BLaER1 treated with 17β-estradiol and CSF1 and Interleukin-3, amounts not matched to agents 10 nM and 100 nM (cell line): ENCODE results near the gene ATP6V0A1.
A peak's percentile ranks its signal among the peaks of the same experiment; 100 is the strongest.

Source experiments
- H3K27ac ChIP-seq, 11 experiments: shearing (Covaris generic); formaldehyde crosslinking; 2 replicates each; pipeline ENCODE4 v1.8.1; 2022
- H3K27me3 ChIP-seq, 11 experiments: shearing (Covaris generic); formaldehyde crosslinking; 2 replicates each; pipeline ENCODE4 v1.8.1; 2022
- H3K36me3 ChIP-seq, 11 experiments: shearing (Covaris generic); formaldehyde crosslinking; 2 replicates each; pipeline ENCODE4 v1.8.1; 2022
- H3K4me1 ChIP-seq, 10 experiments: shearing (Covaris generic); formaldehyde crosslinking; 2 replicates each; pipeline ENCODE4 v1.8.1; 2022
- H3K4me2 ChIP-seq, 11 experiments: shearing (Covaris generic); formaldehyde crosslinking; 2 replicates each; pipeline ENCODE4 v1.8.1; 2022
- H3K4me3 ChIP-seq, 10 experiments: shearing (Covaris generic); formaldehyde crosslinking; 2 replicates each; pipeline ENCODE4 v1.8.1; 2022
- H3K9ac ChIP-seq, 11 experiments: shearing (Covaris generic); formaldehyde crosslinking; 2 replicates each; pipeline ENCODE4 v1.8.1; 2022
- H3K9me3 ChIP-seq, 11 experiments: shearing (Covaris generic); formaldehyde crosslinking; replicated peaks in 1 of 11; 2 replicates each; pipeline ENCODE4 v1.8.1; 2022
- H4K20me1 ChIP-seq, 11 experiments: shearing (Covaris generic); formaldehyde crosslinking; 2 replicates each; pipeline ENCODE4 v1.8.1; 2022
- Cebpa-rat ChIP-seq, 11 experiments: shearing (Covaris generic); IDR thresholded peaks; 2 replicates each; pipeline ENCODE4 v1.8.1; 2022

The ATP6V0A1 gene

GRCh38 chr17:42559075-42559474 is 100.4 kb downstream of the ATP6V0A1 start:
- H3K4me1 ChIP-seq: peaks cover 25 to 37% (median 35%) of the 10 kb centered on the region in 10 experiments
- H3K9ac ChIP-seq: peak overlapping the region in 4 of 11 experiments; percentile 6 to 47 (median 26); a peak in 5 of 22 replicates
- H3K9me3 ChIP-seq: no peaks in the 10 kb centered on the region
- H3K27me3 ChIP-seq: no peaks in the 10 kb centered on the region
- H3K4me3 ChIP-seq: no peak overlapping the region
- no peaks in the 10 kb centered on the region for H4K20me1 ChIP-seq
- no peak for TF ChIP-seq Cebpa-rat (IDR thresholded peaks at IDR 0.05)
- peaks cover 6 to 12% (median 8%) of the 10 kb centered on the region in 11 experiments; a peak in 21 of 22 replicates for H3K36me3 ChIP-seq
- no peak overlapping the region for H3K27ac ChIP-seq
- H3K4me2 ChIP-seq: no peak overlapping the region

GRCh38 chr17:42560246-42560645 is 101.6 kb downstream of the ATP6V0A1 start:
- no peaks in the 10 kb centered on the region for H4K20me1 ChIP-seq
- H3K4me1 ChIP-seq: peaks cover 22 to 46% (median 39%) of the 10 kb centered on the region in 10 experiments
- H3K9ac ChIP-seq: peak overlapping the region in 2 of 11 experiments; percentile 10 to 31; a peak in 1 of 22 replicates
- H3K4me3 ChIP-seq: no peak overlapping the region
- H3K27ac ChIP-seq: no peak overlapping the region
- peaks cover 17 to 24% (median 20%) of the 10 kb centered on the region in 11 experiments for H3K36me3 ChIP-seq
- H3K27me3 ChIP-seq: no peaks in the 10 kb centered on the region
- no peaks in the 10 kb centered on the region for H3K9me3 ChIP-seq
- no peak overlapping the region for H3K4me2 ChIP-seq
- no peak for TF ChIP-seq Cebpa-rat (IDR thresholded peaks at IDR 0.05)

- Histone ChIP-seq H3K9ac (peak within 1 kb of the TSS; percentile 90 to 98 (median 95)), H3K9me3 (no peaks in the 10 kb centered on the region), H3K36me3 (peaks cover 29 to 37% (median 34%) of the 10 kb centered on the region in 11 experiments), H3K4me1 (peaks cover 26 to 49% (median 44%) of the 10 kb centered on the region in 10 experiments), H3K27me3 (no peaks in the 10 kb centered on the region), H3K4me2 (peak within 1 kb of the TSS; percentile 94 to 100 (median 99)), H3K4me3 (peak within 1 kb of the TSS; percentile 80 to 97 (median 92)), H3K27ac (peak within 1 kb of the TSS; percentile 84 to 95 (median 90)), H4K20me1 (no peaks in the 10 kb centered on the region)
- TF ChIP-seq Cebpa-rat (IDR thresholded peaks at IDR 0.05): no peak
These were observed 103.3 kb downstream of the ATP6V0A1 start, which contains the start of gene COASY for GRCh38 chr17:42561897-42562387. COASY (plus strand) TSS chr17:42562148; CDS start chr17:42562623, 475 bp downstream.

GRCh38 chr17:42562388-42563142 is 103.9 kb downstream of the ATP6V0A1 start:
- H4K20me1 ChIP-seq: no peaks in the 10 kb centered on the region
- peak overlapping the region; percentile 84 to 95 (median 90) for H3K27ac ChIP-seq
- TF ChIP-seq Cebpa-rat (IDR thresholded peaks at IDR 0.05): no peak
- no peaks in the 10 kb centered on the region for H3K9me3 ChIP-seq
- no peaks in the 10 kb centered on the region for H3K27me3 ChIP-seq
- H3K4me3 ChIP-seq: peak overlapping the region; percentile 80 to 97 (median 92)
- peak overlapping the region; percentile 90 to 98 (median 95) for H3K9ac ChIP-seq
- peak overlapping the region; percentile 94 to 100 (median 99) for H3K4me2 ChIP-seq
- H3K36me3 ChIP-seq: peaks cover 29 to 37% (median 34%) of the 10 kb centered on the region in 11 experiments
- peaks cover 28 to 49% (median 45%) of the 10 kb centered on the region in 10 experiments for H3K4me1 ChIP-seq

- Histone ChIP-seq H3K27me3 (no peaks in the 10 kb centered on the region), H3K9ac (peak overlapping the region; percentile 90 to 98 (median 95)), H3K4me1 (peaks cover 33 to 53% (median 50%) of the 10 kb centered on the region in 10 experiments), H3K4me2 (peak overlapping the region; percentile 94 to 100 (median 99)), H3K4me3 (peak overlapping the region; percentile 80 to 97 (median 92)), H3K36me3 (peaks cover 30 to 37% (median 34%) of the 10 kb centered on the region in 11 experiments), H3K9me3 (no peaks in the 10 kb centered on the region), H3K27ac (peak overlapping the region; percentile 84 to 95 (median 90); a peak in 21 of 22 replicates), H4K20me1 (peaks cover 0 to under 1% (median 0%) of the 10 kb centered on the region in 11 experiments; a peak in 1 of 22 replicates)
- no peak for TF ChIP-seq Cebpa-rat (IDR thresholded peaks at IDR 0.05)
These were observed 104.4 kb downstream of the ATP6V0A1 start for GRCh38 chr17:42563143-42563509.

- no peak for TF ChIP-seq Cebpa-rat (IDR thresholded peaks at IDR 0.05)
- H3K4me1 ChIP-seq: peaks cover 34 to 57% (median 54%) of the 10 kb centered on the region in 10 experiments
- no peaks in the 10 kb centered on the region for H3K27me3 ChIP-seq
- H3K4me2 ChIP-seq: peak overlapping the region; percentile 94 to 100 (median 99)
- H3K9me3 ChIP-seq: no peaks in the 10 kb centered on the region
- H4K20me1 ChIP-seq: peaks cover 0 to 4% (median under 1%) of the 10 kb centered on the region in 11 experiments; a peak in 10 of 22 replicates
- peak overlapping the region in 9 of 11 experiments; percentile 84 to 95 (median 91); a peak in 16 of 22 replicates for H3K27ac ChIP-seq
- peaks cover 33 to 41% (median 37%) of the 10 kb centered on the region in 11 experiments for H3K36me3 ChIP-seq
- peak overlapping the region; percentile 80 to 97 (median 92); a peak in 19 of 20 replicates for H3K4me3 ChIP-seq
- H3K9ac ChIP-seq: peak overlapping the region; percentile 90 to 98 (median 95)
These were observed 104.9 kb downstream of the ATP6V0A1 start for GRCh38 chr17:42563543-42563942.

GRCh38 chr17:42563950-42564349 is 105.3 kb downstream of the ATP6V0A1 start:
- no peaks in the 10 kb centered on the region for H3K27me3 ChIP-seq
- no peak for TF ChIP-seq Cebpa-rat (IDR thresholded peaks at IDR 0.05)
- no peaks in the 10 kb centered on the region for H3K9me3 ChIP-seq
- peak overlapping the region; percentile 11 to 98 (median 95); a peak in 20 of 22 replicates for H3K9ac ChIP-seq
- H4K20me1 ChIP-seq: peaks cover 0 to 8% (median 5%) of the 10 kb centered on the region in 11 experiments; a peak in 11 of 22 replicates
- H3K4me3 ChIP-seq: peak overlapping the region in 9 of 10 experiments; percentile 84 to 97 (median 93); a peak in 13 of 20 replicates
- peaks cover 34 to 61% (median 58%) of the 10 kb centered on the region in 10 experiments for H3K4me1 ChIP-seq
- peaks cover 37 to 45% (median 41%) of the 10 kb centered on the region in 11 experiments for H3K36me3 ChIP-seq
- H3K4me2 ChIP-seq: peak overlapping the region; percentile 94 to 100 (median 99)
- peak overlapping the region in 8 of 11 experiments; percentile 27 to 93 (median 90); a peak in 15 of 22 replicates for H3K27ac ChIP-seq

- no peak for TF ChIP-seq Cebpa-rat (IDR thresholded peaks at IDR 0.05)
- Histone ChIP-seq H3K4me1 (peaks cover 34 to 71% (median 65%) of the 10 kb centered on the region in 10 experiments), H3K9ac (peak overlapping the region; percentile 8 to 98 (median 95); a peak in 18 of 22 replicates), H3K9me3 (no peaks in the 10 kb centered on the region), H3K36me3 (peaks cover 48 to 55% (median 52%) of the 10 kb centered on the region in 11 experiments), H3K4me3 (no peak overlapping the region; a peak in 1 of 20 replicates), H3K4me2 (peak overlapping the region in 7 of 11 experiments; percentile 96 to 100 (median 99); a peak in 7 of 22 replicates), H3K27ac (peak overlapping the region in 7 of 11 experiments; percentile 22 to 91 (median 89); a peak in 3 of 22 replicates), H4K20me1 (peaks cover 0 to 17% (median 15%) of the 10 kb centered on the region in 11 experiments; a peak in 13 of 22 replicates), H3K27me3 (no peaks in the 10 kb centered on the region)
These were observed 106.3 kb downstream of the ATP6V0A1 start for GRCh38 chr17:42564815-42565522.
